ENCODE measurements around the gene TEX54. TPM values are rescaled to one million over a fixed set of nuclear protein-coding genes. Genes with fewer than 3 reads are reported as not detected.
A peak's percentile ranks its signal among the peaks of the same experiment; 100 is the strongest.

Gene TEX54
- total and polyA plus RNA-seq, 2 experiments from 2014 or later = 1.8 TPM; not detected in 1

DNA sequence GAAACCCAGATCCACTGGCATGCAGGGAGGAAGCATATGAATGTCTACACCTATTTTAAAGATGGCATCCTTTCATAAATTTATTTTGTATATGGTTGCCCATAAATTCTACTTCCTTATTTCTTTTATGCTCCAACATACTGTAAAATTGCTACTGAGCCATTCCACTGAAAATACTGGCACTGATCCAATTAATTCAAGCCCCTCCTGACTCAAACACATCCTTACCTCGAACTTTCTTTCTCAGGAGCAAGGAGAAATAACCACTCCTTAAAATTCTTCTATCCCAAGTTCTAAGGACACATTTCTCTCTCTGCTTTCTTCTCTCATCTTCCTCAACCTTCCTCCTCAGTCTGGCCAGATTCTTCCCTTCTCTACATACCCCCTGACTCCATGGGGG is 21.9 kb downstream of the TEX54 start:
- 71% methylated on average over 1 of the region's 1 CpG for WGBS (ENCODE audit: low lambda C conversion rate, missing lambda C conversion rate)
- H3K4me2 ChIP-seq = no peak overlapping the region
- TF ChIP-seq EZH2phosphoT487 (IDR thresholded peaks at IDR 0.05; ENCODE audit: low read depth, severe bottlenecking, unreplicated experiment) (no peak), CTCF (IDR thresholded peaks at IDR 0.05; ENCODE audit: poor library complexity) (no peak), EZH2 (IDR thresholded peaks at IDR 0.05; ENCODE audit: borderline replicate concordance) (no peak)
- no peaks in the 10 kb centered on the region for H4K20me1 ChIP-seq (ENCODE audit: insufficient read depth, poor library complexity, severe bottlenecking)
- no peak overlapping the region for H3K4me3 ChIP-seq
- H3K27me3 ChIP-seq = no peaks in the 10 kb centered on the region
- no peaks in the 10 kb centered on the region for H3K9me3 ChIP-seq (ENCODE audit: low read depth)
- no peaks in the 10 kb centered on the region for H3K9me2 ChIP-seq (replicated peaks; ENCODE audit: insufficient read depth)
- DNase-seq (ENCODE audit: low spot score) = no peak
- no peaks in the 10 kb centered on the region for H3K79me2 ChIP-seq
- H3K4me1 ChIP-seq (ENCODE audit: insufficient read depth) = peaks cover 10% of the 10 kb centered on the region
- H2AFZ ChIP-seq = no peak overlapping the region
- no peak overlapping the region for H3K27ac ChIP-seq
- no peaks in the 10 kb centered on the region for H3K36me3 ChIP-seq (replicated peaks; ENCODE audit: insufficient read depth, low read depth)

GRCh38 chr11:62806611-62807121 is 26.0 kb downstream of the TEX54 start:
- WGBS (ENCODE audit: low lambda C conversion rate, missing lambda C conversion rate) = 79% methylated on average over 5 of the region's 5 CpGs
- H3K9me2 ChIP-seq (replicated peaks; ENCODE audit: insufficient read depth) = no peaks in the 10 kb centered on the region
- no peaks in the 10 kb centered on the region for H3K9me3 ChIP-seq (ENCODE audit: low read depth)
- TF ChIP-seq CTCF (IDR thresholded peaks at IDR 0.05; ENCODE audit: poor library complexity) (no peak), EZH2 (IDR thresholded peaks at IDR 0.05; ENCODE audit: borderline replicate concordance) (no peak), EZH2phosphoT487 (IDR thresholded peaks at IDR 0.05; ENCODE audit: low read depth, severe bottlenecking, unreplicated experiment) (no peak)
- no peaks in the 10 kb centered on the region for H3K27me3 ChIP-seq
- no peaks in the 10 kb centered on the region for H3K36me3 ChIP-seq (replicated peaks; ENCODE audit: insufficient read depth, low read depth)
- no peak overlapping the region for H2AFZ ChIP-seq
- peak overlapping the region; percentile 83 for H3K4me2 ChIP-seq
- peak; percentile 37 for DNase-seq (ENCODE audit: low spot score)
- peak overlapping the region; percentile 86 for H3K27ac ChIP-seq
- peaks cover 19% of the 10 kb centered on the region for H3K4me1 ChIP-seq (ENCODE audit: insufficient read depth)
- H4K20me1 ChIP-seq (ENCODE audit: insufficient read depth, poor library complexity, severe bottlenecking) = no peaks in the 10 kb centered on the region
- H3K79me2 ChIP-seq = peaks cover 29% of the 10 kb centered on the region
- no peak overlapping the region for H3K4me3 ChIP-seq

DNA sequence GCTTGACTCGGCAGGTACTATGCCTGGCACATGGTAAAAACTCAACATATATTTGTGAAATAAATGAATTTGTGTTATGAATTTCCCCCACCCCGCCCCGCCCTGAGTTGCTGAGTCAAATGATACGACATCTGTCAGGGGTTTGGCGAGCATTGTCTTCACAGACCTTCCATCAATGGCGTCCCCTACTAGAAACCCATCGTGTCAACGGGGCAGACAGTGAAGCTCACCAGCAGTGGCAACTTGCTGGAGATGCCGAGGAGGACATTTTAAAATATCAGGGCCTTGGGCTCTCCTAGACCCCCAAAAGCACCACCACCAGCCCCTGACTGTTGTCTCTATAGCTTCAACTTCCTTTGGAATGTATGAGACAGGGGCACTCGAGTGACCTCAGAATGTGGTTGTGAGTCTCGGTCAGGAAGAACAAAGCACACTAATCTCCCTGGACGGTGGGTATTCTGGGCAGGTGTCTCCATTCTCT is 26.6 kb downstream of the TEX54 start:
- Histone ChIP-seq H4K20me1 (ENCODE audit: insufficient read depth, poor library complexity, severe bottlenecking) (no peaks in the 10 kb centered on the region), H2AFZ (peak overlapping the region; percentile 62)

More for the DNA sequence above, 26.6 kb downstream of the TEX54 start:
- Histone ChIP-seq H3K36me3 (replicated peaks; ENCODE audit: insufficient read depth, low read depth) (no peaks in the 10 kb centered on the region), H3K27ac (peak overlapping the region; percentile 86), H3K4me1 (ENCODE audit: insufficient read depth) (peaks cover 19% of the 10 kb centered on the region), H3K9me3 (ENCODE audit: low read depth) (no peaks in the 10 kb centered on the region), H3K4me2 (peak overlapping the region; percentile 83), H3K9me2 (replicated peaks; ENCODE audit: insufficient read depth) (no peaks in the 10 kb centered on the region), H3K79me2 (peaks cover 31% of the 10 kb centered on the region), H3K4me3 (peak overlapping the region; percentile 47), H3K27me3 (no peaks in the 10 kb centered on the region)
- 34% methylated on average over 12 of the region's 12 CpGs for WGBS (ENCODE audit: low lambda C conversion rate, missing lambda C conversion rate)
- no peak for DNase-seq (ENCODE audit: low spot score)
- TF ChIP-seq EZH2phosphoT487 (IDR thresholded peaks at IDR 0.05; ENCODE audit: low read depth, severe bottlenecking, unreplicated experiment) (no peak), EZH2 (IDR thresholded peaks at IDR 0.05; ENCODE audit: borderline replicate concordance) (no peak), CTCF (IDR thresholded peaks at IDR 0.05; ENCODE audit: poor library complexity) (no peak)
